Stimulated activated naive CD8-positive, alpha-beta T cell treated with anti-CD3 and anti-CD28 coated beads, Interleukin-15, Interleukin-2, amounts not matched to agents 100 U/mL and 50 U/mL, for 24 hours (primary cell): ENCODE results near the gene ATF6B.

Source experiments
- ATAC-seq: fragments of 150-1000 bp; cut with Tn5 transposase; one replicate; pipeline ENCODE4 v1.10.0; 2021
- DNase-seq: peaks from one replicate; pipeline ENCODE4 v3.0.0; 2021

Gene ATF6B

DNA sequence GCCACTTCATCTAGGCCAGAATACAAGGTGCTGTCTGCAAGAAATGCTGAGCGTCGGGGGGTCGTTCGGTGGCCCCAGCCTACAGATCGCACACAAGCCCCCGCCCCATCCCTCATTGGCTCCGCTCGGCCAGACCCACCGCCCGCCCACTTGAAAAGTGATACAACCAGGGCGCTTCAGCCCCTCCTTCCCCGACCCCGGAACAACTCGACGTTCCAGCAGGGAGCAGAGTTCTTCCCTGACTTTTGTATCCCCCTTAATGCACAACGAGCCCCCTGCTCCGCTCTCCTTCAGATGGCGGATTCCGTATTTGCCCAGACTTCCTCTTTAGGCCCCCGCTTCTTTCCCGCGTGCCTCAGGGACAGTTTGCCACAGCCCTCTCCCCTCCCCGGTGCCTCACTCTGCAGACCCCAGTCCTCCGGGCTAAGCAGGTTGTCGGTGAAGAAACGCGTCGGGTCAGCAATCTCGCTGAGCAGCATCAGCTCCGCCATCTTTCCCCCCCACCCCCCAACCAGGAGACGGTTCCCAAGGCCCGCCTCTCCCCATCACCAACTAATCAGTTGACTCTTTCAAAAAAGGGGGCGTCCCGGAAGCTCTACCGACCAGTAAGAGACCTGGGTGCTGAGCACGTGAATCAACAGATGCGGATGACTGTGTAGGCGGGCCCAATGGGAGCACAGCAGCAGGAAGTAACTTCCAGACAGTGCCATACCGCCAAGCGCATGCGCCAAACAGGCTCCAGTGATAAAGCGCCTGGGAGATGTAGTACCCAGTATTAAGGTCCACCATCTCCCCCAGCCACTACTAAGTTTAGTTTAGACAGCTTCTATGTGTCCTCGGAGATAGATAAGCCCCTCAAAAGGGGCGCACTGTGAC, at the start of gene ATF6B:
ATF6B (minus strand) TSS at position 530 of the 876 bp plus-strand sequence; CDS start at position 491, 39 bp downstream.
- peak; percentile 94 for ATAC-seq
- DNase-seq, result peak; percentile 95

DNA sequence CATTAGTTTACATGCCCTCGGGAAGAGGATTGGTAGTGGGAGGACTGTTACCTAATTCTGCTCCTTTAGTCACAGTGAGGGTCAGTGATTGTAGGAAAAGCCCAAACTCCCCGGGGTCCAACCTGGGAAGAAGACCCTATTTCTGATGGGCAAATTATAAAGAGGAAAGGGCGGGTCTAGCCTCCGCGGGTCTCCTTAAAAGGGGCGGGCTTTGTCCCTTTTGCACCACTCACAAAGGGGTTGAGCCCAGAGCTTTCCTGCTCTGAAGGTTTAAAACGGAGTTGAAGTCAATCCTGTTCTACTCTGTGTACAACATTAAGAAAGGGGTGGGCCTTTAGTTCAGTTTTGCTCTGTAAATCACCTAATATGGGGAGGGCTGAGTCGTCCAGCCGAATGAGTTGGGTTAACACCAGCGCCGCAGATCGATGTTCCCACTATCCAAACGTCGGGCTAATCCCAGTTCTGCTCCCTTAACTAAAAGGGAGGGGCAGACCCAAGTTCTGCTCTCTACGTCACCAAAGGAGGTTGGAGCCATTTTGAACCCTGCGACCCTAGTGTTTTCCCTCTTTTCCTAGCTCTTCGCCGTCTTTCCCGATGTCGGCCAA, 49.2 kb upstream of the ATF6B start:
- no peak for ATAC-seq
- peak; percentile 47 for DNase-seq

DNA sequence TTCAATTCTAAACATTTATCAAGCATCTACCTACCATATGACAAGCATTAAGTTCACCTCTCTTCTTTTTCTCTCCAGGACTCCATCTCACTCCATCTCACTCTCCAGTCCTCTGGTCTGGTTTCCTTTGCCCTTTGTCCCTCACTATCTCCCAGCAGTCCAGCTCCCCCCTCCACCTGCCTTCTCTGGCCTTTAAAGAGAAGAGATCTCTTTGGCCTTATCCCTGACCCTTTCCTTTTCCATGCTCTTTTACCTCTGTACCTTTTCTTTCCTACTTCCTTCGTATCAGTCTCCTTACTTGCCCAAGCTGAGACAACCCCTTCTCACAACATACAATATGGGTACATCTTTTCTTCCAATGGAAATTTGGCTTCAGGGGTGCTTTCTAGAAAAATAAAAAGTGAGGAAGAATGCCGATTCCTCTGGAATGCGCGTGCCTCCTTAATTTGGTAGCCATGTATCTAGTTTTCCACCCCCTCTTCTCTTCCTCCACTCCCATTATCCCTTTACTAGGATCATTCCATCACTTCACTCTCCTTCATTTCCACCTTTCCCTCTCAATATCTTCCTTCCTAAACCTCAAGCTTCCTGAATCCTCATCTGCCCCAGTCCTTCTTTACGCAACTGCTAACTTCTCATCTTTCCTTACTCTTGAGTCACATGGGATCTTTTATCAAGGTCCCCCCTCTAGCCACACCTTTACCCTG, 48.6 kb upstream of the ATF6B start:
- no peak for DNase-seq
- ATAC-seq, result no peak

DNA sequence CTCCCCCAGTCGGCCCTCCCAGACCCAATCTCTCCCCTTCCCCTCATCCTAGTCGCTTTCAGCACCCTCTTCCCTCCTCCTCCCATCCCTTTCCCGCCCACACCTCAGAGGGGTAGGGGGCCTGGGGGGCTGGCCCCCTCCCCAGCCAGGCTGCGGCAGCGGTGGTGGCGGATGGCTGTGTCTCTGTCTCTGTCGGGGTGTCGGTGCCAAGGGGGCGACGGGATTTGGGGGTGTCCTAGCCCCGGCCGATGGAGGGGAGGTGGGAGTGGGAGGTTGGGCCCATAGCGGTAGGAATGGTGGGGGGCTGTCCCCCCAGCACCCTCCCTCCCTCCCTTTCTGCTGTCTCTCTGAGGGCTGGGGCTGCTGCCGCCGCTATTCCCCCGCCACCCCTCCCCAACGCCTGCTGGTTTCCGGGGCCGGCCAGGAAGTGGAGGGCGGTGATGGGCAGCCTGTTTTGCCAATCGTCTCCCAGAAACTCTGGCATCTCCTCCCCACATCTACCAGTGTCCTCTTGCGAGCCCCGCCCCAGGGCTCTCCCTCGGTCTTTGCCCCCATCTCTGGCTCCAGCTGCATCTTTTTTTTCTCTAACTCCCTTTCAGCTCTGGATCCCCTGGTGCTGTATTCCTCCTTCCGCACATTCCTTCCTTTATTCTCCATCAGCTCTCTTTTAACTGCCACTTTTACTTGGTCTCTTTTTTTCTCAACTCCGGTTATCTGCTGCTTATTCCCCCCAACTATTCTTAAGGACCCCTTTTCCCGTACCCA, 47.8 kb upstream of the ATF6B start, which contains the start of gene AGPAT1:
AGPAT1 (minus strand) TSS at position 374 of the 765 bp plus-strand sequence. CDS start 4,588 bp downstream, outside the sequence.
- ATAC-seq (peak; percentile 66), DNase-seq (peak; percentile 98)

DNA sequence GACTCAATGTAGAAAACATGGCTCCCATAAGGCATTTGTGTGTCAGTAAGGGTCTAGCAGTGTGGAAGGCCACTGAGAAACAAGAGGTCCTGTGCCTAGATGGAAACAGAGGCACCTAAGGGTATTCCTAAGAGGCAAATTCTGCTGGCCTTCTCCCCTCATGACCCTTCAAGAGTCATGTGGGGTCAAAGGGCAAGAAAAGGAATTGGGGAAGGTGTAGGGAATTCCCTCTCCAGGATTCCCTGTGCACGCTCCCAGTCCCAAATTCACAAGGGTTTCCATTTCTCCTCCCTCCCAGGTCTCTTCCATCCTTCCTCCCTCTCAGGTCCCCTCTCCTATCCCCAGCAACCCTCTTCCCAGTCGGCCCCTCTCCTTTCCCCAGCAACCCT, 47.3 kb upstream of the ATF6B start:
- no peak for DNase-seq
- ATAC-seq, result no peak

DNA sequence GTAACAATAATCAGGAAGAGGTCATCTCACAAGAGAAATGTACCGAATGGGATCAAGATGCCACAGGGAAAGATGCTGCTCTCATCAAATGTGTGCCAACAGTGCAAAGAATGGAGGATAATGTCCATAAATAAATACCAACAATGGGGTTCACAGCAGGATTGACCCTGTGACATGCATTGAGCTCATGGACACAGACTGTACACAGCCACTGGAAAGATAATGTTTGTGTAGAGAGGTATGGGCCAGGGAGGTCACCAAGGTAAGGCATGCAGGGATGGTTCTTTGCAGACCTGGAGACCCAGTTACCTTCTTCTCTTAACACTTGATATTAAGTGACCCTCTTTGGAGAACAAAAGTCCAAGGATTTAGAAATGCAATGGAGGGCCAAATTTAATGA, 46.4 kb upstream of the ATF6B start:
- DNase-seq, result no peak
- ATAC-seq, result no peak

DNA sequence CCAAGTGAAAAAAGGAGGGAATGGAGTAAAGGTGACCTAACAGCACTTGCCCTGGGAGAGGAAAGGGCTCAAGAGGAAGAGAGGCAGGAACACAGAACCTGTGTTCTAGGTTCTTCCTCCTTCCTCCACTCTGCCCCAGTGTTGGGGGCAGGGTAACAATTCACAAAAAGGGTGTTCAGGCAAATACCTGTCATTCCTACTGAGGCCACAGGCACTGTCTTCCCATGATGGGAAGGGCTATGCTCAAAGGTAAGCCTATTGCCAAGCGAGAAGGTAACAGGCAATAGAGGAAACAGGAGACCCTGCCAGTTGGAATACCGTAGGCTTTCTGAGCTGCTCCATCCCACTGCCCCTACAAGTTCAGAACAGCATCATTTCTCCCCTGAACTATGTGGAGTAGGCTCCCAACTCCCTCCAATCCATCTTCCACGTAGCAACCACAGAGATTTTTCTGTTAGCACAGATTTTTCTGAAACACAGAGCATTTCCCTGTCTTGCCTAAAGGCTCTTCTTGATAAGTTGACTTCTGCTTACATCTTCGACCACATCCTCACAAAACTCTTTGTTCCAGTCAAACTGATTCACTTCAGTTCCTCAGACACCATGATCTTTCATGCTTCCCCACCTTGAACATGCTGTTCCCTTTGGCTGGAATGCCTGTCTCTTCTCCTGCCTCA, 45.1 kb upstream of the ATF6B start:
- ATAC-seq (no peak), DNase-seq (no peak)

DNA sequence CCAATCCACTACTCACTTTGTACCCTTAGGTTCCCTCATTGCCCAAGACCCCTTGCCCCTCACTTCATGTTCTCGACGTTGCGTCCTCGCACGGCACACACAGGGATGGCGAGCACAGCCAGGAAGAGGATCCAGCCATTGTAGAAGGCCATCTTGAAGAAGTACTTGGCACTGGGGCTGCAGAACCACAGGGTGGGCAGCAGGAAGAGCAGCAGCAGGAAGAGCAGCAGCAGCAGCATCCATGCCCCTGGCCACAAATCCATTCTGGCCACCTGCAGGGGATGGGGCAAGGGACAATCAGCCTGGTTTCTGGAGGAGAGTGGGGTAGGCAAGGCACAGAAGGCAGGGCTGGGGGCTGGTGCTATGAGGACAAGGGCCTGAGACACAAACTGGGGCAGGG, 43.2 kb upstream of the ATF6B start:
- ATAC-seq (no peak), DNase-seq (no peak)

DNA sequence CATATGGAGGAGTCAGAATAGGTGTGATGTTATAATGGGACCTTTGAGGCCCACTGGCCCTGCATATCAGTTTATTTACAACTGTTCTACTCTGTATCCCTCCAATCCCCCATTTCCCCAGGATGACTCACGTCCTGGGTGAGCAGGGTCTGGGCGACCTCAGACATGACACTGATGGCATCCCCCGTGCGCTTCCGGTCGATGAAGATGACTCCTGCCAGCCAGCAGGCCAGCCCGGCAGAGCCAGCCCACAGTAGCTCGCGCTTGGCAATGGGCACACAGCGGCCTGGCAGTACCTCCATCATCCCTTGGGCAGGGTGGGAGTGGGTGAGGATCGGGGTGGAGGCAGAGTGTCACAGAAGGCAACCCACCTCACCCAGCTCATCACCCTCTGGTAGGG, 42.2 kb upstream of the ATF6B start:
- ATAC-seq (no peak), DNase-seq (no peak)

DNA sequence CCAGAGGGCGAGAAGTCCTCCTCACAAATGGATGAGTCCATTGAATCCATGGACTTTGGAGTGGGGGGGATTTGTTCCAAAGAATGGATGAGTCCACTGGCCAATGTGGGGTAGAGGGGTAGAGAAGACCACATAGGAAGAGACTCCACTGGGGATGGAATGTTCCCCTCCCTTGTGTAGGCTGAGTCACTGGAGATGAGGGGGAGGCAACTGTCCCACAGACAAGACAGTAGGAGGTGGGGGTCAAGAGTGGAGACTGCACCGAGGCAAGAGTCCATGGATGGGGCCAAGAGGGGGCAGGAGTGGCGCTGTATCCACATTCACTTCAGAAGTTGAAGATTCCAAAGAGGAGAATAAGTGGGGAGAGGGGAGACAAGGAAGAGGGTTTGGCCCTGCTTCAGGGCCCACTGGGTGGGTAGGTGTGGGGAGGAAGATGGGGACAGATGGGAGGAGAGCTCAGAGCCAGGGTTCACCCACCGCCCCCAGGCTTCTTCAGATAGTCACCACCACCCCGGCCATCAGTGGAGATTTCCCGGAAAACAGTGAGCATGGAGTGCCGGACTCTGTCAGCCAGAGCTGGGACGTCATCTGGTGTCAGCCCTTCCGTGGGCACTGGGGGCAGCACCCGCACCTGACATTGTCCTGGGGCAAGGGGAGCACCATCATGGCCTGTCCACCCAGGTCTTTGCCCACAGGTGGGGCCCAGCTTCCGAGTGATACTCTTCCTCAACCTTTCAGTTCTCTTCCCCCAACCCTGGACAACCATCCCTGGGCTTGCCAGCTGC, 41.0 kb upstream of the ATF6B start:
- ATAC-seq, result no peak

DNA sequence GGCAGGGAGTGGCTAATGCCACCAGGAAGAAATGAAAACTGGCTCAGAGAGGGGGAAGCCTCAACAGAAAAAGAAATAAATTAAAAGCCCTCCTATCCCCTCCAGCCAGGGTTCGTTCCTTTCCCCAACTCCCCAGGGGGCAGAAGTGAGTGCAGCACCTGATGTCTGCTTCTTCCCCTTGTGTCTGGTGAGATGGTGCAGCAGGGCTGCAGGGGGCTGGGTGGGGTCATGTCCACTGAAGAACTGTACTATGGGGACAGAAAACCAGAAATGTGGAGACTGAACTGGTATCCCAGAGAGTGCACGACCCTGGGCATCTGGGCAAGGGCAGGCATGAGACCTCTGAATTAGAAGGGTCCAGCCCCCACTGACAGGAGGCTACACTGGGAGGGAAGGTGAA, 40.3 kb upstream of the ATF6B start:
- no peak for DNase-seq
- no peak for ATAC-seq

More for the DNA sequence above, 41.0 kb upstream of the ATF6B start:
- DNase-seq, result no peak

DNA sequence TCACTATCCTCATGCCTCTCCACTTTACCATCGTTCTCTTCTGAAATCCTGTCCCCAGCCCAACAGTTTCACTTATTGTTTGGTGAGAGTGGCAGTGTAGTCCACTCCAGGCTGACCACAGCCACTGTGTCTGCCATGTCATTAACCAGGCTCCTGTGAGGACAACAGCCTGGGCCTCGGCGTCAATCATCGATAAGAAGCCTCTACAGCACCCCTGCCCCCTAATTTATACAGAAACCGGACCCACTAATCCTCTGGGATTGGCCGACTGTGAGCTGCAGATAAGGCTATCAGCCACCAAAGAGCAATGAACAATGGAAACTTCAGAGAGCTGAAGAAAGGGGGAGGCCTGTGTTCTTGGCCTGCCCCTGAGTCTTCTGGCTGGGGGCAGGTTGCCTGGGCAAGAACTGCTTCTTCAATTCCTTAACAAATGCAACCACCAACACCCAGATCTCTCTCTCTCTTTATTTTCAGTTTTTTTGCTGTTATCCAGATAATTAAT, 39.8 kb upstream of the ATF6B start:
- ATAC-seq (no peak), DNase-seq (no peak)

DNA sequence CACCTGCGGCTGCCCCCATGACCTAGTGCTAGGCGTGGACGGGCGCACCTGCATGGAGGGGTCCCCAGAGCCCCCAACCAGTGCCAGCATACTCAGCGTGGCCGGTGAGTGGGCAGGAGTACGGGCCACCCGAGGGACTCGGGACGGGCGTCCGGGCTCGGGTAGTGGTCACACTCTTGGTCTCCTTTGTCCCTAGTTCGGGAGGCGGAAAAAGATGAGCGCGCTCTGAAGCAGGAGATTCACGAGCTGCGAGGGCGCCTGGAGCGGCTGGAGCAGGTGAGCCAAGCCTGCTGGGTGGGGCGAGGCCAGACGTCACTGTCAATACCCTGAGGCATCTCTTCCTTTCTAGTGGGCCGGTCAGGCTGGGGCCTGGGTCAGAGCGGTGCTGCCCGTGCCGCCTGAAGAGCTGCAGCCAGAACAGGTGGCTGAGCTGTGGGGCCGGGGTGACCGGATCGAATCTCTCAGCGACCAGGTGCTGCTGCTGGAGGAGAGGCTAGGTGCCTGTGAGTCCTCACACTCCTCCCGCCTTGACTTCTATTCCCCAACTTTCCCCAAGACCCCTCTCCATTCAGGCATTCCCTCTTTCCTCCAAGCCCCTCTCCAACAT, 39.2 kb upstream of the ATF6B start:
- ATAC-seq (no peak), DNase-seq (no peak)

DNA sequence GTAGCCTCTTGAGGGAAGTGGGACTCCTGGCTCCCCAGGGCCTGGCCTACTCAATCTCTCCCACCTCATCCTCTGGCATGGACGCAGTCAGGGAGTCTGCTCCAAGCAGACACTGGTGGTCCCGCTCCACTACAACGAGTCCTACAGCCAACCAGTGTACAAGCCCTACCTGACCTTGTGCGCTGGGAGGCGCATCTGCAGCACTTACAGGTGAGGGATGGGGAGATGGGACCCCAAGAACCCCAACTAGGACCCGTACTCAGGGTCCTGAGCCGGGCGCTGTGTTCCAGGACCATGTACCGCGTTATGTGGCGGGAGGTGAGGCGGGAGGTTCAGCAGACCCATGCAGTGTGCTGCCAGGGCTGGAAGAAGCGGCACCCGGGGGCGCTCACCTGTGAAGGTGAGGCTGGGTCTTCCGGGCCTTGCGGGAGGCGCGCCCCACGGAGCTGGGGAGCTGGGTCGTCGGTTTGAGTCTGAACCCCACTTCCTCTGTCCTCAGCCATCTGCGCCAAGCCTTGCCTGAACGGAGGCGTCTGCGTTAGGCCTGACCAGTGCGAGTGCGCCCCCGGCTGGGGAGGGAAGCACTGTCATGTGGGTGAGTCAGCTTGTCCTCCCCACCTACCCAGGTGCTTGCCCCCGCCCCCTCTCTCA, 38.5 kb upstream of the ATF6B start:
- no peak for DNase-seq
- no peak for ATAC-seq

DNA sequence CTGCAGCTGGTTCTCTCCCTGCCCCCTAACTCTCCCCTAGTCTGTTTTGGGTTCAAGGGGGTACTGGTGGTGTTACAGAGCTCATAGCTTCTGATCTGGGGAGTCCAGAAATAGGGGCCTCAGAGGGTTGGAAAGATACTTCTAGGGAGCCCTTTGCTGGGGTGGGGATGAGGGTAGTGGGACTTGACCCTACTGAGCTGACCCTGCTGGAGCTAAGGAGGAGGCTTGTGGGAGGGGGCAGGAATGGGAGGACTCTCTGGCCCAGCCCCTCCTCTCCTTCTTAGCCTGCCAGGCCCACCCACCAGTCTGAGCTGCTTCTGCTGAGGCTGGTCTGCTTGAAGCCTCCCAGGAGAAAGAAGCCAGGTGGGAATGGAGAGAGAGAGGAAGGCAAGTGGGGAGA, 36.2 kb upstream of the ATF6B start, which contains the start of gene EGFL8:
EGFL8 (plus strand) TSS at position 301 of the 400 bp plus-strand sequence. CDS start 1,571 bp downstream, outside the sequence.
- no peak for DNase-seq
- no peak for ATAC-seq

DNA sequence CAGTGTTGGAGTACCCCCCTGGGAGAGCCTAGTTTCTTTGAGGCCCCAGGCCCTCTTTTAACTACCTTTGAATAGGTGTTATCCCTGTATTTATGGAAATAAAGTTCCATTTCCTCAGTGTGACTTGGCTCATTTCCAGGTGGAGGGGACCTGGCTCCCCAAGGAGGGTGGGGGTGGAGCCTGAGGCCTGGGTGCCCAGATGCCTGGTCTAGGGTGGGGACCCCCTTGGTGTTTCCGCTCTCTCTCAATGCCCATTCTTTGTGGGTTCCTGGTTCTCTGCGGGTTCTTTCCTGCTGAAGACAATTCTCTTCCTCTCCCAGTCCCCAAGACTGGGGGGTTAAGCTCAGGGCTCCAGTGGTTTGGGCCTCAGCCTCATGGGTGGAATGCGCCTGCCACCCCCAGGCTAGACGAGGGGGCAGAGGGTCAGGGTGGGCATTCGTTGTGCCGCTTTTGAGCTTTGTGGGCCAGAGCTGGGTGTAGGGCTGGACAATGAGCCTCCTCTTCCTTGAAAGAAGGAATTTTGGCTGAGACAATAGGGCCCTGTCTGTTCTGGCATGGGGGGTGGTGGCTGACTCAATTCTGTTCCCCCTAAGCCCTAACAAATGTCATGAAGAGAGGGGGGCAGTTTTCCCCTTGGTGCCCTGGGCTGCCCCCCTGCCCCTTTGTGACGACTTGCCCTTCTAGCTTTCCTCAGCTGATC, 35.7 kb upstream of the ATF6B start:
- ATAC-seq (no peak), DNase-seq (no peak)

DNA sequence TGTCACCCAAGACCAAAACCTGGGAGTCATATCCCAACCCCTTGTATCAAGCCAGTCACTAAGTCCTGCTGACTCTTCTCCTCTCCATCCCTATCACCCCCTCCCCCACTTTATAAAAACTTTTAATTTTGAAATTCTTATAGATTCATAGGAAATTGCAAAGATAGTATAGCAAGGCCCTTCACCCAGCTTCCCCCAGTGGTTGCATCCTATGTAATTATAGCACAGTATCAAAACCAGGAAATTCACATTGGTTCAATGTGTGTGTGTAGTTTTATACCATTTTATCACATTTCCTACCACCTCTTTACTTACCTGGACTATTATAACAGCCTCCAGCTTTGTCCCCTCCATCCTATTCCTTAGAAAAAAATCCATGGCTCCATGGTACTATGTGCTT, 30.0 kb upstream of the ATF6B start:
- no peak for ATAC-seq

DNA sequence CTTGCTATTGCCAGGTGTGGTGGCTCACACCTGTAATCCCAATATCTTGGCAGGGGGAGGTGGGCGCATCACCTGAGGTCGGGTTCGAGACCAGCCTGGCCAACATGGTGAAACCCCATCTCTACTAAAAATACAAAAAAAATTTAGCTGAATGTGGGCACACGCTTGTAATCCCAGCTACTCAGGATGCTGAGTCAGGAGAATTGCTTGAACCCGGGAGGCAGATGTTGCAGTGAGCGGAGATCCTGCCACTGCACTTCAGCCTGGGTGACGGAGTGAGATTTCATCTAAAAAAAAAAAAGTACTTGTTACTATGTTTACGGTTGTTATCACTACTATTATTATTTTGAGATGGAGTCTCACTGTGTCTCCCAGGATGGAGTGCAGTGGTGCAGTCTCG, 28.8 kb upstream of the ATF6B start:
- ATAC-seq (no peak), DNase-seq (no peak)

More for the DNA sequence above, 30.0 kb upstream of the ATF6B start:
- no peak for DNase-seq
